Liver (tissue), 3 donors: ENCODE measurements around the gene CDH22.

Experiments used
- CTCF ChIP-seq: fragments of 150-350 bp; IDR thresholded peaks from 2 replicates; pipeline ENCODE4 v1.5.1; 2017; ENCODE audit warnings: improper control_type of control experiment, low read depth, low read length; ENCODE audit not compliant: missing input control
- TAF1 ChIP-seq: conservative IDR thresholded peaks from 2 replicates; pipeline ENCODE4 v1.6.1; 2016; ENCODE audit warnings: antibody characterized with exemption, mild to moderate bottlenecking
- donor health status: healthy.
- donor health status: healthy.

GRCh38 chr20:46221256-46221833 is 87.0 kb downstream of the CDH22 start:
- TF ChIP-seq CTCF (no peak), TAF1 (no peak)
